Ovary (tissue), 9 donors: ENCODE measurements around the gene IGHMBP2. TPM values are rescaled to one million over a fixed set of nuclear protein-coding genes. Genes with fewer than 3 reads are reported as not detected.

ENCODE experiments used
- DNase-seq, 5 donors: peaks; one replicate each; pipeline ENCODE4 v3.0.0-alpha.2; 2019 to 2020
- H3K27ac ChIP-seq, 2 donors: fragments of 200-600 bp; one replicate each; pipeline versions ENCODE4 v1.5.1 to v1.8.0; 2019 to 2022
- H3K27me3 ChIP-seq: fragments of 200-600 bp; one replicate; pipeline ENCODE4 v1.8.0; 2022
- H3K36me3 ChIP-seq: fragments of 200-600 bp; sonication (generic); one replicate; pipeline ENCODE4 v1.5.1; 2019
- H3K4me1 ChIP-seq: one replicate; pipeline ENCODE4 v1.8.1; 2013; ENCODE audit warnings: mild to moderate bottlenecking, moderate library complexity; ENCODE audit not compliant: insufficient read depth
- H3K4me3 ChIP-seq: fragments of 200-600 bp; sonication (generic); one replicate; pipeline ENCODE4 v1.5.1; 2017
- H3K9me3 ChIP-seq, 2 donors: fragments of 200-600 bp in 1 of 2; sonication (generic) in 1 of 2; one replicate each; pipeline versions ENCODE4 v1.5.1 to v1.8.1; 2013 to 2019; ENCODE audit warnings: mild to moderate bottlenecking in 1 of 2, moderate library complexity in 1 of 2
- CTCF ChIP-seq, 3 donors: fragments of 450-650 bp in 2 of 3; fragments of 200-600 bp in 1 of 3; IDR thresholded peaks; one replicate each; pipeline versions ENCODE4 v1.5.1 to v1.8.0; 2016 to 2022; ENCODE audit warnings: antibody characterized with exemption in 3 of 3, mild to moderate bottlenecking in 1 of 3
- EP300 ChIP-seq: sonication (generic); formaldehyde crosslinking; IDR thresholded peaks from one replicate; pipeline ENCODE4 v1.6.1; 2017; ENCODE audit warnings: antibody characterized with exemption
- POLR2A ChIP-seq: fragments of 450-650 bp; IDR thresholded peaks from one replicate; pipeline ENCODE4 v1.6.1; 2017; ENCODE audit warnings: antibody characterized with exemption, mild to moderate bottlenecking, moderate library complexity
- WGBS, 3 donors: extraction: QIAGEN DNeasy Blood & Tissue Kit in 1 of 3; methylation state at CpG; one replicate each; pipeline versions ENCODE4 v1.1.5 to v1.1.7; 2013 to 2017; 5-methylcytosine and 5-hydroxymethylcytosine counted together
- intact Hi-C, 4 donors: fragments of 100-400 bp; cut with DNase I; formaldehyde crosslinking; loops; one replicate each; pipeline versions ENCODE4 v1.11.0 to v1.15.1; 2022 to 2023
- polyA plus RNA-seq, 2 donors: library from polyadenylated mRNA; stranded (reverse); fragments of 200-250 nt in 1 of 2; fragments of 350-450 nt in 1 of 2; fragmentation: Illumina TruSeq in 1 of 2; extraction: RNeasy Lipid Tissue Mini Kit (QIAGEN cat#74804) in 1 of 2; gene quantifications; one replicate each; pipeline ENCODE4 v1.2.3, GENCODE V29; 2013 to 2014
- total RNA-seq, 7 donors: library from RNA; depleted of rRNA in 2 of 7; stranded (reverse); fragments of >200 nt in 2 of 7; fragmentation: NEBNext Ultra II Directional in 3 of 7; extraction: Animal tissue kit (Norgen Biotek cat#: 25700) in 3 of 7; gene quantifications; one replicate each; pipeline versions ENCODE4 v1.1.0 to v1.2.4, GENCODE V29; 2016 to 2023
- donor health status: DM: no; HTN: no; CAD: no; lungs with moderate emphysema.
- donor health status: DM: no; HTN: no; CAD: no.
- donor health status: Bipolar disorder and iron deficiency.
- donor health status: DM: yes; HTN: yes; CAD: no.
- donor health status: DM: no; HTN: no; CAD: no.
- donor health status: DM: yes; HTN: yes; CAD: no.

IGHMBP2 gene
- total and polyA plus RNA-seq, 9 donors: 8.3 to 18.9 (median 15.9) TPM

DNA sequence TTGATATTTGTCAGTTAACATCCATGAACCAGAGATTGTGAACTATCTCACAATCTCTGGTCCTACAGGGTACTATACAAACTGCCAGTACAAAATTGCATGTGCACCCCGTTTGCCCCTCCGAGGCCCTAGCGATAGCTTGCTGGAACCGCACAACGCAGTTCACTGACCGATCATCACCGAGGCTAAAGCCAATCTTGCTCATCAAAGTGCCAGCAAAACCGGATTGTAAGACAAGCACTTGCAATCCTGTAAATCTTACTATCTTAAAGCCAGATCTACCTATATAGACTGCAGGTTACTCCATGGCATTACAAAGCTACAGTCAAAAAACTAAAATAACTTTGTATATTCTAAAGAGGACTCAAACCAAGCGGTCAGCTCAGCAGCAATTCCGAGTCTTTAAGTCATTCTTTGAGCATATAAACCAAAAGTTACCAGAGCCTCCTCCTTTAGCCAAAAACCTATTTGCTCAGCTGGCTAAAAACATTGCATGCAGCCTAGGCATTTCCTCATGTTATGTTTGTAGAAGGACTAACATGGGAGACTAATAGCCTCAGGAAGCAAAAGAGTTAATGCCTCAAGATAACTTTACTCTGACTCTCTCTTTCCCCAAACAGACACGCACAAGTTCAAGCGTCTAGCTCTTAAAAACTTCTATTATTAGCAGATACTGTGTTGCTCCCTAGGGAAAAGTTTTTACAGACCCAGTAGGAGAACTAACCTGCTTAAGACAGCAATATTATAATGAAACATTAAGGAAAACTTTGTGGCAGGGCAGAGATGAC lies 31.3 kb upstream of the IGHMBP2 start:
- DNase-seq: no peak
- H3K4me3 ChIP-seq: no peak overlapping the region
- intact Hi-C loops: no loop called here
- WGBS, 3 donors: 76 to 83% (median 81%) methylated on average over 12 of the region's 12 CpGs
- H3K27ac ChIP-seq: no peak overlapping the region
- H3K27me3 ChIP-seq: no peaks in the 10 kb centered on the region
- no peaks in the 10 kb centered on the region for H3K9me3 ChIP-seq
- H3K36me3 ChIP-seq: no peaks in the 10 kb centered on the region
- peaks cover 1% of the 10 kb centered on the region for H3K4me1 ChIP-seq
- no peak for TF ChIP-seq POLR2A
- TF ChIP-seq CTCF (IDR thresholded peaks at IDR 0.05): no peak
- TF ChIP-seq EP300: no peak

DNA sequence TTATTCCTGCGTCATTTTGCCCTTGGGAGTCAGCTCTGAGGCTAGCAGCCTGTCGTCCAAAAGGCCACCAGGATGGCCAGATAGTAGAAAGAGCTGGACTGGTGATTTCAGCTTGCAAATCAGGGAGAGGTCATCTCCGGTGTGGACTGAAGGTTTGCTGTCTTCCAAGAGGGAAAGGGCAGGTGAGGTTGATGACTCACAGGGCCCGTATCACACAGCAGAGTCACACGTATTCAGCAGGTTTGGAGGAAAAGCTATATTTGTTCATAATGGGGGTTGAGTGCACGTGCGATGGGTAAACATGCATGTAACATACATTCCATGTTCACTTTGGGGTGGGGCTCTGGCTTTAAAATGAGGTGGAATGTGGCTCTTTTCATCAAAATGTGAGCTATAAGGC lies 25.7 kb upstream of the IGHMBP2 start:
- TF ChIP-seq POLR2A (no peak), CTCF (IDR thresholded peaks at IDR 0.05) (no peak), EP300 (no peak)
- Histone ChIP-seq H3K4me3 (no peak overlapping the region), H3K36me3 (no peaks in the 10 kb centered on the region), H3K27me3 (no peaks in the 10 kb centered on the region), H3K9me3 (no peaks in the 10 kb centered on the region), H3K4me1 (no peaks in the 10 kb centered on the region), H3K27ac (no peak overlapping the region)
- 80 to 85% (median 85%) methylated on average over 7 of the region's 7 CpGs for WGBS, 3 donors
- intact Hi-C loops: no loop called here
- DNase-seq: no peak

- H3K4me3 ChIP-seq: no peak overlapping the region
- DNase-seq: no peak
- TF ChIP-seq CTCF (IDR thresholded peaks at IDR 0.05) (no peak), EP300 (no peak)
- 92 to 94% (median 94%) methylated on average over 5 of the region's 5 CpGs for WGBS, 3 donors
- no peaks in the 10 kb centered on the region for H3K27me3 ChIP-seq
- intact Hi-C loops: no loop called here
- H3K27ac ChIP-seq: no peak overlapping the region
- no peaks in the 10 kb centered on the region for H3K4me1 ChIP-seq
- H3K36me3 ChIP-seq: no peaks in the 10 kb centered on the region
- H3K9me3 ChIP-seq: no peaks in the 10 kb centered on the region
These were observed 22.8 kb upstream of the IGHMBP2 start for GRCh38 chr11:68880851-68881250.

DNA sequence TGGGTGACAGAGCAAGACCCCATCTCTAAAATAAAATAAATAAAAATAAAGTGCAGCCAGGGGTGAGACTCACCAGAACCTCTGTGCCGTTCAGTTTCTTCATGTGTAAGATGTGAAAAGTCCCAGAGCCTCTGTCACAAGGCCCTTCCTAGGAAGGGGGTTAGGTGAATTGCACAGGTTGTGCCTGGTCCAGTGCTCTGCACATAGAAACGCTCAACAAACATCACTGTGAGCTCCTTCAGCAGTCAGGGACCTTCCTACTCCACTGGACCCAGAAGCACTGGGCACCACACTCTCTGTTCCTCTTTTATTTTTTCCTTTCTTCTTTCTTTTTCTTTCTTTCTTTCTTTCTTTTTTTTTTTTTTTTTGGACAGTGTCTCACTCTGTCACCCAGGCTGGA lies 22.4 kb upstream of the IGHMBP2 start:
- H3K27ac ChIP-seq: no peak overlapping the region
- no peaks in the 10 kb centered on the region for H3K27me3 ChIP-seq
- no peaks in the 10 kb centered on the region for H3K9me3 ChIP-seq
- no peak for TF ChIP-seq CTCF (IDR thresholded peaks at IDR 0.05)
- TF ChIP-seq POLR2A: no peak
- TF ChIP-seq EP300: no peak
- intact Hi-C loops: no loop called here
- H3K4me3 ChIP-seq: no peak overlapping the region
- 94 to 98% (median 95%) methylated on average over 2 of the region's 2 CpGs for WGBS, 3 donors
- no peak for DNase-seq
- H3K36me3 ChIP-seq: no peaks in the 10 kb centered on the region
- no peaks in the 10 kb centered on the region for H3K4me1 ChIP-seq
